PC-3 (cell line): ENCODE measurements around the gene PLPPR2.

Experiments used
- CTCF ChIP-seq: fragments of 300-600 bp; sonication (generic); conservative IDR thresholded peaks from 2 replicates; pipeline ENCODE4 v1.5.1; 2017; ENCODE audit warnings: antibody characterized with exemption, low read depth, mild to moderate bottlenecking, low read length
- EZH2 ChIP-seq: fragments of 300-600 bp; sonication (generic); IDR thresholded peaks from one replicate; pipeline ENCODE4 v1.6.1; 2017; ENCODE audit warnings: antibody characterized with exemption, mild to moderate bottlenecking, low read length; ENCODE audit not compliant: unreplicated experiment
- EZH2phosphoT487 ChIP-seq: fragments of 300-600 bp; sonication (generic); IDR thresholded peaks from 2 replicates; pipeline ENCODE4 v1.6.1; 2018; ENCODE audit warnings: mild to moderate bottlenecking, antibody characterized with exemption, low read length, borderline replicate concordance

GRCh38 chr19:11361037-11361770 is 6.0 kb downstream of the PLPPR2 start:
- TF ChIP-seq CTCF, result no peak
- TF ChIP-seq EZH2, result no peak
- TF ChIP-seq EZH2phosphoT487, result no peak
